DOHH2 (cell line): ENCODE measurements around the gene EGFL8.

Experiments
- CTCF ChIP-seq: fragments of 200-600 bp; sonication (generic); IDR thresholded peaks from one replicate; pipeline ENCODE4 v1.5.1; 2014; ENCODE audit warnings: antibody characterized with exemption, mild to moderate bottlenecking, low read depth, low read length; ENCODE audit not compliant: poor library complexity, severe bottlenecking
- EZH2phosphoT487 ChIP-seq: fragments of 200-600 bp; sonication (generic); IDR thresholded peaks from 2 replicates; pipeline ENCODE4 v1.6.1; 2017; ENCODE audit warnings: borderline replicate concordance, mild to moderate bottlenecking, antibody characterized with exemption, low read length, moderate library complexity, mixed read lengths

DNA sequence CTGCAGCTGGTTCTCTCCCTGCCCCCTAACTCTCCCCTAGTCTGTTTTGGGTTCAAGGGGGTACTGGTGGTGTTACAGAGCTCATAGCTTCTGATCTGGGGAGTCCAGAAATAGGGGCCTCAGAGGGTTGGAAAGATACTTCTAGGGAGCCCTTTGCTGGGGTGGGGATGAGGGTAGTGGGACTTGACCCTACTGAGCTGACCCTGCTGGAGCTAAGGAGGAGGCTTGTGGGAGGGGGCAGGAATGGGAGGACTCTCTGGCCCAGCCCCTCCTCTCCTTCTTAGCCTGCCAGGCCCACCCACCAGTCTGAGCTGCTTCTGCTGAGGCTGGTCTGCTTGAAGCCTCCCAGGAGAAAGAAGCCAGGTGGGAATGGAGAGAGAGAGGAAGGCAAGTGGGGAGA lies at the start of gene EGFL8:
- TF ChIP-seq CTCF (no peak), EZH2phosphoT487 (no peak)
